SK-N-DZ (cell line): ENCODE results near the gene PROC.
A peak's percentile ranks its signal among the peaks of the same experiment; 100 is the strongest.

Experiments
- DNase-seq: peaks from one replicate; pipeline ENCODE4 v3.0.0-alpha.2; 2015; ENCODE audit warnings: low spot score

The PROC gene

DNA sequence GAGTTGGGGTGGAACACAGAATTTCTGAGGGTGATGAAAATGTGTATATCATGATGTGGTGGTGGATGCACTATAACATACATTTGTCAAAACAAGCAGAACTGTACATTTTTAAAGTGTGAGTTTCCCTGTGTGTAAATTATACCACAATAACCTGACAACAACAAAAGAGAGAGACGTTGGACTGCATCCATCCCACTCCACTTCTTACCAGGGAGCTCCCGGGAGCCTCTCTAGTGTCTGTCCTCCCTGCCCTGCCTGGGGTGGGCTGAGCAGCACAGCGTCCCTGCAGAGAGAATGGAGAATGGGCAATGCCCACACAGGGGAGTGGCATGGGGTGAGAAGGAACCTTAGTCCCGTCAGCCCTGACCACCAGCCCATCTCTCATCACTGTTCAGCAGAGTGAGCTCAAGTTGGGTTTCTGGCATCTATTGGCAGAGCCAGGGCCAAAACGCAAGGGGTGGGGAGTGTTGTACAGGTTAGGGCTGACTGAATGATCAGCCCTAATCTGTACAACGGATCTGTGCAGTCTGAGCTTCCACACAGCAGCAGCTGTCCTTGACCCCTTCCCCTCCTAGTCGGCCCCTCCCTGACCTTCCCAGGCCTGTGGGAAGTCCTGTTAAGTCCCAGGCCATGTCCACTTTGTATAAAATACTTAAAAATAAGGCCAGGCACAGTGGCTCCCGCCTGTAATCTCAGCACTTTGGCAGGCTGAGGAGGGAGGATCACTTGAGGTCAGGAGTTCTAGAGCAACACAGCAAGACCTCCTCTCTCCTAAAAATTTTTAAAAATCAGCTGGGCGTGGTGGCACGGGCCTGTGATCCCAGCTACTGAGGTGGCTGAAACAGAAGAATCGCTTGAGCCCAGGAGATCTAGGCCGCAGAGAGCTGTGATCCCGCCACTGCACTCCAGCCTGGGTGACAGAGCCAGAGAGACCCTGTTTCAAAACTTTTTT lies 3.3 kb upstream of the PROC start:
- no peak for DNase-seq

- DNase-seq = peak; percentile 55
Observed at GRCh38 chr2:127415593-127416505, 2.4 kb upstream of the PROC start.

DNA sequence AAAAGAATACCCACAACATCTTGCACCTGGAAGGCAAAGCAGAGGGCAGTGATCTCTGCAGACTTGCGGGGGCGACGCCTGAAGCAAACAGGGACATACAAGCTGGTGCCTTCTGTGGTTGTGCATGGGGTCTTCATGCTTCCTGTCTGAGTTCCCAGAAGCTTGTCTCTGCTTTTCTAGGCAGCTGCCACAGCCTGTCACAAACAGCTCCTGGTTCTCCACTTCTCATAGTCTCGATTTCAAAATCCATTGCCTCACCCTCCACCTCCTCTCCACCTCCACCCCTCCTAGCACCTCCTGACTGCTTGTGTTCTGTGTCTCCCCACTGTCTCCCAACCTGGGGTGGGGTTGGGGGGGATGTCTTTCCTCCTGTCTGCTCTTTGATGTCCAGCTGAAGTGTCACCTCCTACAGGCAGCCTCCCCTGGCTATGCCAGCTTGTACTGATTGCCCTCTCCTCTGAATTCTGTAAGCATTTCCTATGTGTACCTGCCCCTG lies 1.7 kb upstream of the PROC start:
- no peak for DNase-seq

DNA sequence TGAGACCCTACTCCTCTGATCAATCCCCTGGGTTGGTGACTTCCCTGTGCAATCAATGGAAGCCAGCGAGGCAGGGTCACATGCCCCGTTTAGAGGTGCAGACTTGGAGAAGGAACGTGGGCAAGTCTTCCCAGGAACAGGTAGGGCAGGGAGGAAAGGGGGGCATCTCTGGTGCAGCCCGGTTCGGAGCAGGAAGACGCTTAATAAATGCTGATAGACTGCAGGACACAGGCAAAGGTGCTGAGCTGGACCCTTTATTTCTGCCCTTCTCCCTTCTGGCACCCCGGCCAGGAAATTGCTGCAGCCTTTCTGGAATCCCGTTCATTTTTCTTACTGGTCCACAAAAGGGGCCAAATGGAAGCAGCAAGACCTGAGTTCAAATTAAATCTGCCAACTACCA lies 821 bp upstream of the PROC start:
- no peak for DNase-seq

DNA sequence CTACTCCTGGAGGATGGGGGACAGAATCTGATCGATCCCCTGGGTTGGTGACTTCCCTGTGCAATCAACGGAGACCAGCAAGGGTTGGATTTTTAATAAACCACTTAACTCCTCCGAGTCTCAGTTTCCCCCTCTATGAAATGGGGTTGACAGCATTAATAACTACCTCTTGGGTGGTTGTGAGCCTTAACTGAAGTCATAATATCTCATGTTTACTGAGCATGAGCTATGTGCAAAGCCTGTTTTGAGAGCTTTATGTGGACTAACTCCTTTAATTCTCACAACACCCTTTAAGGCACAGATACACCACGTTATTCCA lies 844 bp downstream of the PROC start:
- no peak for DNase-seq

GRCh38 chr2:127419448-127420038 lies 1.3 kb downstream of the PROC start:
- DNase-seq = no peak

DNA sequence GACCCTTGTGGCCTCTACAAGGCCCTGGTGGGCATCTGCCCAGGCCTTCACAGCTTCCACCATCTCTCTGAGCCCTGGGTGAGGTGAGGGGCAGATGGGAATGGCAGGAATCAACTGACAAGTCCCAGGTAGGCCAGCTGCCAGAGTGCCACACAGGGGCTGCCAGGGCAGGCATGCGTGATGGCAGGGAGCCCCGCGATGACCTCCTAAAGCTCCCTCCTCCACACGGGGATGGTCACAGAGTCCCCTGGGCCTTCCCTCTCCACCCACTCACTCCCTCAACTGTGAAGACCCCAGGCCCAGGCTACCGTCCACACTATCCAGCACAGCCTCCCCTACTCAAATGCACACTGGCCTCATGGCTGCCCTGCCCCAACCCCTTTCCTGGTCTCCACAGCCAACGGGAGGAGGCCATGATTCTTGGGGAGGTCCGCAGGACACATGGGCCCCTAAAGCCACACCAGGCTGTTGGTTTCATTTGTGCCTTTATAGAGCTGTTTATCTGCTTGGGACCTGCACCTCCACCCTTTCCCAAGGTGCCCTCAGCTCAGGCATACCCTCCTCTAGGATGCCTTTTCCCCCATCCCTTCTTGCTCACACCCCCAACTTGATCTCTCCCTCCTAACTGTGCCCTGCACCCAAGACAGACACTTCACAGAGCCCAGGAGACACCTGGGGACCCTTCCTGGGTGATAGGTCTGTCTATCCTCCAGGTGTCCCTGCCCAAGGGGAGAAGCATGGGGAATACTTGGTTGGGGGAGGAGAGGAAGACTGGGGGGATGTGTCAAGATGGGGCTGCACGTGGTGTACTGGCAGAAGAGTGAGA lies 2.0 kb downstream of the PROC start:
- DNase-seq = no peak

- no peak for DNase-seq
Observed at GRCh38 chr2:127421116-127421800, 3.0 kb downstream of the PROC start.

DNA sequence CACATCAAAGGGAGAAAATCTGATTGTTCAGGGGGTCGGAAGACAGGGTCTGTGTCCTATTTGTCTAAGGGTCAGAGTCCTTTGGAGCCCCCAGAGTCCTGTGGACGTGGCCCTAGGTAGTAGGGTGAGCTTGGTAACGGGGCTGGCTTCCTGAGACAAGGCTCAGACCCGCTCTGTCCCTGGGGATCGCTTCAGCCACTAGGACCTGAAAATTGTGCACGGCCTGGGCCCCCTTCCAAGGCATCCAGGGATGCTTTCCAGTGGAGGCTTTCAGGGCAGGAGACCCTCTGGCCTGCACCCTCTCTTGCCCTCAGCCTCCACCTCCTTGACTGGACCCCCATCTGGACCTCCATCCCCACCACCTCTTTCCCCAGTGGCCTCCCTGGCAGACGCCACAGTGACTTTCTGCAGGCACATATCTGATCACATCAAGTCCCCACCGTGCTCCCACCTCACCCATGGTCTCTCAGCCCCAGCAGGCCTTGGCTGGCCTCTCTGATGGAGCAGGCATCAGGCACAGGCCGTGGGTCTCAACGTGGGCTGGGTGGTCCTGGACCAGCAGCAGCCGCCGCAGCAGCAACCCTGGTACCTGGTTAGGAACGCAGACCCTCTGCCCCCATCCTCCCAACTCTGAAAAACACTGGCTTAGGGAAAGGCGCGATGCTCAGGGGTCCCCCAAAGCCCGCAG lies 3.8 kb downstream of the PROC start:
- no peak for DNase-seq

DNA sequence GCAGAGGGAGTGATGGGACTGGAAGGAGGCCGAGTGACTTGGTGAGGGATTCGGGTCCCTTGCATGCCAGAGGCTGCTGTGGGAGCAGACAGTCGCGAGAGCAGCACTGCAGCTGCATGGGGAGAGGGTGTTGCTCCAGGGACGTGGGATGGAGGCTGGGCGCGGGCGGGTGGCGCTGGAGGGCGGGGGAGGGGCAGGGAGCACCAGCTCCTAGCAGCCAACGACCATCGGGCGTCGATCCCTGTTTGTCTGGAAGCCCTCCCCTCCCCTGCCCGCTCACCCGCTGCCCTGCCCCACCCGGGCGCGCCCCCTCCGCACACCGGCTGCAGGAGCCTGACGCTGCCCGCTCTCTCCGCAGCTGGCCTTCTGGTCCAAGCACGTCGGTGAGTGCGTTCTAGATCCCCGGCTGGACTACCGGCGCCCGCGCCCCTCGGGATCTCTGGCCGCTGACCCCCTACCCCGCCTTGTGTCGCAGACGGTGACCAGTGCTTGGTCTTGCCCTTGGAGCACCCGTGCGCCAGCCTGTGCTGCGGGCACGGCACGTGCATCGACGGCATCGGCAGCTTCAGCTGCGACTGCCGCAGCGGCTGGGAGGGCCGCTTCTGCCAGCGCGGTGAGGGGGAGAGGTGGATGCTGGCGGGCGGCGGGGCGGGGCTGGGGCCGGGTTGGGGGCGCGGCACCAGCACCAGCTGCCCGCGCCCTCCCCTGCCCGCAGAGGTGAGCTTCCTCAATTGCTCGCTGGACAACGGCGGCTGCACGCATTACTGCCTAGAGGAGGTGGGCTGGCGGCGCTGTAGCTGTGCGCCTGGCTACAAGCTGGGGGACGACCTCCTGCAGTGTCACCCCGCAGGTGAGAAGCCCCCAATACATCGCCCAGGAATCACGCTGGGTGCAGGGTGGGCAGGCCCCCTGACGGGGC lies 4.6 kb downstream of the PROC start:
- peak; percentile 42 for DNase-seq

DNA sequence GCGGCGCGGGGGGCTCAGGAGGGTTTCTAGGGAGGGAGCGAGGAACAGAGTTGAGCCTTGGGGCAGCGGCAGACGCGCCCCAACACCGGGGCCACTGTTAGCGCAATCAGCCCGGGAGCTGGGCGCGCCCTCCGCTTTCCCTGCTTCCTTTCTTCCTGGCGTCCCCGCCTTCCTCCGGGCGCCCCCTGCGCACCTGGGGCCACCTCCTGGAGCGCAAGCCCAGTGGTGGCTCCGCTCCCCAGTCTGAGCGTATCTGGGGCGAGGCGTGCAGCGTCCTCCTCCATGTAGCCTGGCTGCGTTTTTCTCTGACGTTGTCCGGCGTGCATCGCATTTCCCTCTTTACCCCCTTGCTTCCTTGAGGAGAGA lies 5.2 kb downstream of the PROC start:
- no peak for DNase-seq

- no peak for DNase-seq
Observed at GRCh38 chr2:127423880-127424279, 5.7 kb downstream of the PROC start.

GRCh38 chr2:127424598-127425520 lies 6.6 kb downstream of the PROC start:
- no peak for DNase-seq

- DNase-seq = no peak
Observed at GRCh38 chr2:127425540-127426490, 7.6 kb downstream of the PROC start.

DNA sequence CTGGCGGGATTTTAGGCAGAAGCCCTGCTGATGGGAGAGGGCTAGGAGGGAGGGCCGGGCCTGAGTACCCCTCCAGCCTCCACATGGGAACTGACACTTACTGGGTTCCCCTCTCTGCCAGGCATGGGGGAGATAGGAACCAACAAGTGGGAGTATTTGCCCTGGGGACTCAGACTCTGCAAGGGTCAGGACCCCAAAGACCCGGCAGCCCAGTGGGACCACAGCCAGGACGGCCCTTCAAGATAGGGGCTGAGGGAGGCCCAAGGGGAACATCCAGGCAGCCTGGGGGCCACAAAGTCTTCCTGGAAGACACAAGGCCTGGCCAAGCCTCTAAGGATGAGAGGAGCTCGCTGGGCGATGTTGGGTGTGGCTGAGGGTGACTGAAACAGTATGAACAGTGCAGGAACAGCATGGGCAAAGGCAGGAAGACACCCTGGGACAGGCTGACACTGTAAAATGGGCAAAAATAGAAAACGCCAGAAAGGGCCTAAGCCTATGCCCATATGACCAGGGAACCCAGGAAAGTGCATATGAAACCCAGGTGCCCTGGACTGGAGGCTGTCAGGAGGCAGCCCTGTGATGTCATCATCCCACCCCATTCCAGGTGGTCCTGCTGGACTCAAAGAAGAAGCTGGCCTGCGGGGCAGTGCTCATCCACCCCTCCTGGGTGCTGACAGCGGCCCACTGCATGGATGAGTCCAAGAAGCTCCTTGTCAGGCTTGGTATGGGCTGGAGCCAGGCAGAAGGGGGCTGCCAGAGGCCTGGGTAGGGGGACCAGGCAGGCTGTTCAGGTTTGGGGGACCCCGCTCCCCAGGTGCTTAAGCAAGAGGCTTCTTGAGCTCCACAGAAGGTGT lies 8.5 kb downstream of the PROC start:
- DNase-seq = no peak
